Spinal cord (tissue), 10 donors: ENCODE data around the gene C16orf86. TPM values are rescaled to one million over a fixed set of nuclear protein-coding genes. Genes with fewer than 3 reads are reported as not detected.
"Not testable (repeated sequence)": the region's sequence is repeated elsewhere in the genome, so short reads cannot be mapped to it uniquely, and the experiment has no call there.

Source experiments
- DNase-seq, 6 donors: peaks; one replicate each; pipeline versions ENCODE4 v3.0.0 to v3.0.0-alpha.2; 2013 to 2015; ENCODE audit warnings: low spot score in 6 of 6, low read depth in 4 of 6
- H3K27ac ChIP-seq: one replicate; pipeline ENCODE4 v1.5.1; 2013; ENCODE audit warnings: low read depth, low read length, control low read depth
- H3K27me3 ChIP-seq: one replicate; pipeline ENCODE4 v1.6.1; 2013; ENCODE audit warnings: low read length; ENCODE audit not compliant: control insufficient read depth, insufficient read depth
- H3K36me3 ChIP-seq: one replicate; pipeline ENCODE4 v1.6.1; 2013; ENCODE audit warnings: low read length; ENCODE audit not compliant: control insufficient read depth, insufficient read depth
- H3K4me1 ChIP-seq: one replicate; pipeline ENCODE4 v1.6.1; 2013; ENCODE audit warnings: low read length; ENCODE audit not compliant: control insufficient read depth, insufficient read depth
- H3K4me3 ChIP-seq: one replicate; pipeline ENCODE4 v1.5.1; 2013; ENCODE audit warnings: low read depth, low read length, control low read depth
- H3K9me3 ChIP-seq: one replicate; pipeline ENCODE4 v1.6.1; 2013; ENCODE audit warnings: low read length; ENCODE audit not compliant: control insufficient read depth, insufficient read depth
- WGBS: methylation state at CpG from one replicate; pipeline ENCODE4 v1.1.5; 2013; ENCODE audit warnings: missing lambda C conversion rate; ENCODE audit not compliant: insufficient coverage; 5-methylcytosine and 5-hydroxymethylcytosine counted together
- polyA plus RNA-seq, 2 donors: library from polyadenylated mRNA; unstranded; fragments of 120-200 nt; gene quantifications; one replicate each; pipeline ENCODE4 v1.2.1, GENCODE V29; 2013; ENCODE audit not compliant: insufficient read length in 2 of 2
- total RNA-seq, 2 donors: library from RNA; depleted of rRNA in 1 of 2; stranded (reverse); fragments of 120-200 nt in 1 of 2; fragments of >200 nt in 1 of 2; gene quantifications; one replicate each; pipeline versions ENCODE4 v1.2.3 to v1.2.4, GENCODE V29; 2013 to 2014
- donor health status: healthy.

Gene C16orf86
- total and polyA plus RNA-seq, 4 donors = 2.8 to 6.9 (median 5.2) TPM

- Histone ChIP-seq H3K27ac (no peak overlapping the region), H3K36me3 (peaks cover 46% of the 10 kb centered on the region), H3K9me3 (no peaks in the 10 kb centered on the region), H3K4me3 (no peak overlapping the region), H3K4me1 (peaks cover 2% of the 10 kb centered on the region), H3K27me3 (no peaks in the 10 kb centered on the region)
- 100% methylated on average over 1 of the region's 4 CpGs for WGBS
- DNase-seq = no peak
These were observed 17.2 kb downstream of the C16orf86 start for GRCh38 chr16:67683767-67684166.

- Histone ChIP-seq H3K4me3 (no peak overlapping the region), H3K27me3 (no peaks in the 10 kb centered on the region), H3K36me3 (peaks cover 33% of the 10 kb centered on the region), H3K4me1 (no peaks in the 10 kb centered on the region), H3K27ac (no peak overlapping the region), H3K9me3 (no peaks in the 10 kb centered on the region)
- DNase-seq = no peak
- 92% methylated on average over 14 of the region's 17 CpGs for WGBS
These were observed 18.9 kb downstream of the C16orf86 start for GRCh38 chr16:67685388-67686112.

GRCh38 chr16:67693517-67694285 is 27.1 kb downstream of the C16orf86 start:
- WGBS = 98% methylated on average over 6 of the region's 8 CpGs
- H3K27me3 ChIP-seq, H3K36me3 ChIP-seq, H3K27ac ChIP-seq, H3K9me3 ChIP-seq, H3K4me1 ChIP-seq, DNase-seq, H3K4me3 ChIP-seq: not testable (repeated sequence)

- H3K27ac ChIP-seq = no peak overlapping the region
- H3K27me3 ChIP-seq = no peaks in the 10 kb centered on the region
- DNase-seq = no peak
- H3K4me1 ChIP-seq = no peaks in the 10 kb centered on the region
- H3K9me3 ChIP-seq = no peaks in the 10 kb centered on the region
- peaks cover 11% of the 10 kb centered on the region for H3K36me3 ChIP-seq
- H3K4me3 ChIP-seq = no peak overlapping the region
- WGBS = 67% methylated on average over 1 of the region's 2 CpGs
These were observed 28.0 kb downstream of the C16orf86 start for GRCh38 chr16:67694611-67695010.

- no peaks in the 10 kb centered on the region for H3K27me3 ChIP-seq
- no CpG with 5 or more reads among the region's 4 CpGs for WGBS
- DNase-seq = no peak
- H3K4me3 ChIP-seq = no peak overlapping the region
- no peaks in the 10 kb centered on the region for H3K9me3 ChIP-seq
- H3K27ac ChIP-seq = no peak overlapping the region
- no peaks in the 10 kb centered on the region for H3K4me1 ChIP-seq
- peaks cover 16% of the 10 kb centered on the region for H3K36me3 ChIP-seq
These were observed 31.0 kb downstream of the C16orf86 start for GRCh38 chr16:67697422-67698185.

- Histone ChIP-seq H3K4me1 (no peaks in the 10 kb centered on the region), H3K27me3 (no peaks in the 10 kb centered on the region), H3K27ac (no peak overlapping the region), H3K9me3 (no peaks in the 10 kb centered on the region), H3K4me3 (no peak overlapping the region), H3K36me3 (peaks cover 16% of the 10 kb centered on the region)
- no peak for DNase-seq
- 96% methylated on average over 5 of the region's 7 CpGs for WGBS
These were observed 32.7 kb downstream of the C16orf86 start for GRCh38 chr16:67699265-67699664.

- peaks cover 3% of the 10 kb centered on the region for H3K4me1 ChIP-seq
- no peaks in the 10 kb centered on the region for H3K27me3 ChIP-seq
- H3K27ac ChIP-seq = no peak overlapping the region
- H3K4me3 ChIP-seq = no peak overlapping the region
- no peak for DNase-seq
- peaks cover 16% of the 10 kb centered on the region for H3K36me3 ChIP-seq
- no peaks in the 10 kb centered on the region for H3K9me3 ChIP-seq
- 67% methylated on average over 1 of the region's 1 CpG for WGBS
These were observed 34.8 kb downstream of the C16orf86 start for GRCh38 chr16:67701420-67701819.

- Histone ChIP-seq H3K4me3 (no peak overlapping the region), H3K27me3 (no peaks in the 10 kb centered on the region), H3K9me3 (no peaks in the 10 kb centered on the region), H3K4me1 (peaks cover 3% of the 10 kb centered on the region), H3K27ac (no peak overlapping the region), H3K36me3 (peaks cover 16% of the 10 kb centered on the region)
- no peak for DNase-seq
- 91% methylated on average over 4 of the region's 4 CpGs for whole genome bisulfite sequencing
These were observed 35.5 kb downstream of the C16orf86 start for GRCh38 chr16:67702130-67702529.

GRCh38 chr16:67703626-67704025 is 37.0 kb downstream of the C16orf86 start:
- Histone ChIP-seq H3K36me3 (peaks cover 15% of the 10 kb centered on the region), H3K9me3 (no peaks in the 10 kb centered on the region), H3K27ac (no peak overlapping the region), H3K4me3 (no peak overlapping the region), H3K4me1 (peaks cover 3% of the 10 kb centered on the region), H3K27me3 (no peaks in the 10 kb centered on the region)
- no CpG with 5 or more reads among the region's 2 CpGs for WGBS
- no peak for DNase-seq
